Activated CD8-positive, alpha-beta memory T cell treated with anti-CD3 and anti-CD28 coated beads for 36 hours (primary cell): ENCODE measurements around the gene AGPAT2. TPM values are rescaled to one million over a fixed set of nuclear protein-coding genes. Genes with fewer than 3 reads are reported as not detected.

Source experiments
- CTCF ChIA-PET: fragments of 350-600 bp; sonication (Branson Sonifier 250); formaldehyde crosslinking; loops from one replicate; lab custom pipeline; 2021; ENCODE audit warnings: antibody characterized with exemption; lab: Charles Lee
- POLR2A ChIA-PET: fragments of 350-600 bp; sonication (Branson Sonifier 250); formaldehyde crosslinking; loops from one replicate; lab custom pipeline; 2021; ENCODE audit warnings: antibody characterized with exemption; lab: Charles Lee
- total RNA-seq, 2 experiments: library from RNA; stranded (reverse); gene quantifications; one replicate each; pipeline ENCODE4 v1.2.3, GENCODE V29; 2021

The AGPAT2 gene
- total RNA-seq, 2 experiments from 2014 or later, result 16.2 to 18.5 TPM

- ChIA-PET CTCF (interaction anchor here (0.9 to 1.3 kb wide), 3 partner anchors 22 to 179 kb away, joined by 3 to 6 read pairs (median 3); no protein-coding TSS in a partner anchor), POLR2A (no interaction called here)
Measured at GRCh38 chr9:136664000-136664915, 23.0 kb downstream of the AGPAT2 start.

GRCh38 chr9:136662656-136663581 is 24.3 kb downstream of the AGPAT2 start, which contains the start of gene EGFL7:
Gene EGFL7, plus strand, starts transcription at chr9:136662916. Its CDS starts 5,367 bp downstream, at chr9:136668283.
- ChIA-PET POLR2A (no interaction called here), CTCF (interaction anchor here (1.2 to 1.3 kb wide), 2 partner anchors 14 to 23 kb away, joined by 3 to 6 read pairs; no protein-coding TSS in a partner anchor)

- ChIA-PET POLR2A (no interaction called here), CTCF (interaction anchor here (0.8 to 1.2 kb wide), 3 partner anchors 9 to 176 kb away, joined by 3 read pairs; no protein-coding TSS in a partner anchor)
Measured at GRCh38 chr9:136662326-136662655, 25.0 kb downstream of the AGPAT2 start.

- ChIA-PET CTCF (interaction anchor here (0.8 to 1.2 kb wide), 3 partner anchors 10 to 176 kb away, joined by 3 read pairs; no protein-coding TSS in a partner anchor), POLR2A (no interaction called here)
Measured at GRCh38 chr9:136661641-136662325, 25.5 kb downstream of the AGPAT2 start.

- ChIA-PET CTCF (interaction anchor here (1.1 to 1.2 kb wide), 2 partner anchors 15 to 175 kb away, joined by 3 read pairs; no protein-coding TSS in a partner anchor), POLR2A (no interaction called here)
Measured at GRCh38 chr9:136660971-136661550, 26.2 kb downstream of the AGPAT2 start.

GRCh38 chr9:136659861-136660784 is 27.1 kb downstream of the AGPAT2 start:
- CTCF ChIA-PET, result interaction anchor here (0.9 to 1.0 kb wide), 2 partner anchors 34 to 175 kb away, joined by 3 read pairs; no protein-coding TSS in a partner anchor

GRCh38 chr9:136658849-136659535 is 28.3 kb downstream of the AGPAT2 start:
- ChIA-PET POLR2A (no interaction called here), CTCF (interaction anchor here (1.0 kb wide), 3 partner anchors 12 to 174 kb away, joined by 3 to 4 read pairs (median 3); no protein-coding TSS in a partner anchor)

More at GRCh38 chr9:136659861-136660784, 27.1 kb downstream of the AGPAT2 start:
- POLR2A ChIA-PET, result no interaction called here

- POLR2A ChIA-PET, result no interaction called here
- CTCF ChIA-PET, result interaction anchor here (1.0 to 1.1 kb wide), 3 partner anchors 13 to 170 kb away, joined by 3 to 4 read pairs (median 3); no protein-coding TSS in a partner anchor
Measured at GRCh38 chr9:136657974-136658848, 29.0 kb downstream of the AGPAT2 start.

- ChIA-PET CTCF (interaction anchor here (0.8 to 1.1 kb wide), 2 partner anchors 16 to 168 kb away, joined by 3 read pairs; no protein-coding TSS in a partner anchor), POLR2A (no interaction called here)
Measured at GRCh38 chr9:136656795-136657611, 30.3 kb downstream of the AGPAT2 start.

- CTCF ChIA-PET, result interaction anchor here (0.8 kb wide), 1 partner anchor 16 kb away, joined by 3 read pairs; no protein-coding TSS in a partner anchor
- POLR2A ChIA-PET, result no interaction called here
Measured at GRCh38 chr9:136656183-136656738, 31.0 kb downstream of the AGPAT2 start.

GRCh38 chr9:136655536-136656182 is 31.6 kb downstream of the AGPAT2 start:
- ChIA-PET CTCF (no interaction called here), POLR2A (no interaction called here)

- CTCF ChIA-PET, result no interaction called here
- POLR2A ChIA-PET, result no interaction called here
Measured at GRCh38 chr9:136654820-136655535, 32.3 kb downstream of the AGPAT2 start.

GRCh38 chr9:136653323-136654079 is 33.8 kb downstream of the AGPAT2 start:
- CTCF ChIA-PET, result no interaction called here
- POLR2A ChIA-PET, result no interaction called here
